B cell (primary cell): ENCODE results near the gene ETV2. TPM values are rescaled to one million over a fixed set of nuclear protein-coding genes. Genes with fewer than 3 reads are reported as not detected.

ENCODE experiments used
- ATAC-seq: fragments of 200-7000 bp; cut with Tn5 transposase; one replicate; pipeline ENCODE4 v1.10.0; 2021; ENCODE audit warnings: low read depth, mild to moderate bottlenecking, moderate number of reproducible peaks, moderate library complexity
- CTCF ChIA-PET: fragments of 350-600 bp; sonication (Branson Sonifier 250); formaldehyde crosslinking; loops from one replicate; lab custom pipeline; 2021; ENCODE audit warnings: antibody characterized with exemption, inconsistent platforms; lab: Charles Lee
- POLR2A ChIA-PET: fragments of 350-600 bp; sonication (Branson Sonifier 250); formaldehyde crosslinking; loops from one replicate; lab custom pipeline; 2021; ENCODE audit warnings: antibody characterized with exemption; lab: Charles Lee
- DNase-seq: peaks from one replicate; pipeline ENCODE4 v3.0.0; 2013
- H2AFZ ChIP-seq: 2 replicates; pipeline ENCODE4 v1.6.1; 2012; ENCODE audit warnings: mild to moderate bottlenecking, low read depth, low read length; ENCODE audit not compliant: insufficient read depth, poor library complexity, severe bottlenecking
- H3K27ac ChIP-seq, 2 donors: 1 replicate in 1 of 2; 2 replicates in 1 of 2; pipeline ENCODE4 v1.5.1; 2012 to 2013; ENCODE audit warnings: low read length in 2 of 2, mild to moderate bottlenecking in 2 of 2, moderate library complexity in 1 of 2
- H3K27me3 ChIP-seq, 4 experiments: fragments of 200-600 bp in 1 of 4; sonication (generic) in 1 of 4; replicated peaks in 1 of 4; 1 replicate in 2 of 4; 2 replicates in 2 of 4; pipeline versions ENCODE4 v1.6.1 to v1.7.0; 2013 to 2016; ENCODE audit warnings: low read length in 3 of 4, mild to moderate bottlenecking in 2 of 4, mixed read lengths in 1 of 4, moderate library complexity in 1 of 4; ENCODE audit not compliant: insufficient read depth in 4 of 4, control insufficient read depth in 3 of 4; ENCODE audit errors: control extremely low read depth in 1 of 4
- H3K36me3 ChIP-seq, 2 experiments: replicated peaks in 1 of 2; 1 replicate in 1 of 2; 2 replicates in 1 of 2; pipeline versions ENCODE4 v1.6.1 to v1.7.1; 2013; ENCODE audit warnings: low read length in 1 of 2; ENCODE audit not compliant: insufficient read depth in 2 of 2, control insufficient read depth in 1 of 2; ENCODE audit errors: control extremely low read depth in 1 of 2, extremely low read depth in 1 of 2
- H3K4me1 ChIP-seq, 2 donors: fragments of 200-600 bp in 1 of 2; sonication (generic) in 1 of 2; 1 replicate in 1 of 2; 2 replicates in 1 of 2; pipeline versions ENCODE4 v1.5.1 to v1.6.1; 2013 to 2017; ENCODE audit warnings: low read length in 2 of 2; ENCODE audit not compliant: control insufficient read depth in 2 of 2, insufficient read depth in 2 of 2
- H3K4me2 ChIP-seq: replicated peaks from 2 replicates; pipeline ENCODE3; 2012; ENCODE audit warnings: mild to moderate bottlenecking, low read depth, low read length; ENCODE audit not compliant: poor library complexity, severe bottlenecking
- H3K4me3 ChIP-seq, 5 experiments: fragments of 200-600 bp in 1 of 5; sonication (generic) in 1 of 5; 1 replicate in 3 of 5; 2 replicates in 2 of 5; pipeline versions ENCODE4 v1.5.1 to v1.7.0; 2011 to 2016; ENCODE audit warnings: low read length in 4 of 5, mild to moderate bottlenecking in 4 of 5, low read depth in 2 of 5, control low read depth in 1 of 5, moderate library complexity in 1 of 5; ENCODE audit not compliant: insufficient read depth in 1 of 5; ENCODE audit errors: control extremely low read depth in 1 of 5, extremely low read depth in 1 of 5
- H3K79me2 ChIP-seq: fragments of 200-600 bp; sonication (generic); one replicate; pipeline ENCODE4 v1.6.0; 2016; ENCODE audit warnings: low read length; ENCODE audit not compliant: control insufficient read depth, insufficient read depth
- H3K9ac ChIP-seq: fragments of 200-600 bp; sonication (generic); 2 replicates; pipeline ENCODE4 v1.6.1; 2017; ENCODE audit warnings: mild to moderate bottlenecking, low read length, moderate library complexity
- H3K9me3 ChIP-seq, 3 donors: one replicate each; pipeline versions ENCODE4 v1.6.1 to v1.7.1; 2013; ENCODE audit warnings: low read length in 2 of 3; ENCODE audit not compliant: control insufficient read depth in 2 of 3, insufficient read depth in 1 of 3; ENCODE audit errors: control extremely low read depth in 1 of 3
- H4K20me1 ChIP-seq: 2 replicates; pipeline ENCODE4 v1.6.0; 2012; ENCODE audit warnings: mild to moderate bottlenecking, low read length; ENCODE audit not compliant: insufficient read depth, control insufficient read depth, poor library complexity, severe bottlenecking
- H3K27ac Mint-ChIP-seq: one replicate; pipeline ENCODE4 v1.8.0; 2021; ENCODE audit warnings: mixed read lengths
- H3K27me3 Mint-ChIP-seq: one replicate; pipeline ENCODE4 v1.8.0; 2021; ENCODE audit warnings: mixed read lengths
- H3K4me1 Mint-ChIP-seq: one replicate; pipeline ENCODE4 v1.8.0; 2021; ENCODE audit warnings: mixed read lengths
- H3K4me3 Mint-ChIP-seq: one replicate; pipeline ENCODE4 v1.8.0; 2021; ENCODE audit warnings: mixed read lengths
- H3K9me3 Mint-ChIP-seq: one replicate; pipeline ENCODE4 v1.8.0; 2022; ENCODE audit warnings: mixed read lengths; ENCODE audit not compliant: insufficient read depth
- EZH2 ChIP-seq: IDR thresholded peaks from 2 replicates; pipeline ENCODE4 v1.6.1; 2012; ENCODE audit warnings: borderline replicate concordance, low read depth, mild to moderate bottlenecking, moderate library complexity, low read length; ENCODE audit not compliant: insufficient read depth, poor library complexity, severe bottlenecking
- WGBS: methylation state at CpG from one replicate; pipeline ENCODE4 v1.1.5; 2013; ENCODE audit warnings: missing lambda C conversion rate; ENCODE audit not compliant: insufficient coverage; 5-methylcytosine and 5-hydroxymethylcytosine counted together
- intact Hi-C: fragments of 100-400 bp; cut with micrococcal nuclease; formaldehyde crosslinking; loops from one replicate; pipeline ENCODE4 v1.10.0; 2022
- polyA plus RNA-seq: library from polyadenylated mRNA; depleted of rRNA; stranded (reverse); fragments of >200 nt; gene quantifications from 2 replicates; pipeline ENCODE4 v1.2.3, GENCODE V29; 2012
- total RNA-seq, 2 donors: library from RNA; stranded (reverse); fragments of 120-200 nt in 1 of 2; gene quantifications; 1 replicate in 1 of 2; 2 replicates in 1 of 2; pipeline versions ENCODE4 v1.2.3 to v1.2.4, GENCODE V29; 2013 to 2022
- TF ChIP-seq, protein P1 (sequence below): fragments of 200-600 bp; IDR thresholded peaks from one replicate; pipeline ENCODE4 v1.8.0; 2022; ENCODE audit warnings: antibody characterized with exemption, mild to moderate bottlenecking

The ETV2 gene
- total and polyA plus RNA-seq, 2 donors (not counting 1 experiment from before 2014, with no cell fraction given), result 0.42 to 0.49 TPM

- no peaks in the 10 kb centered on the region for H3K9me3 Mint-ChIP-seq
- H3K4me1 Mint-ChIP-seq, result no peaks in the 10 kb centered on the region
- H3K79me2 ChIP-seq, result peaks cover 4% of the 10 kb centered on the region
- H3K27me3 Mint-ChIP-seq, result no peaks in the 10 kb centered on the region
- no peak overlapping the region for H2AFZ ChIP-seq
- H3K9ac ChIP-seq, result no peak overlapping the region
- ChIA-PET CTCF (interaction anchor here (0.6 kb wide), 1 partner anchor 158 kb away, joined by 3 read pairs; no protein-coding TSS in a partner anchor), POLR2A (no interaction called here)
- H3K4me1 ChIP-seq, result no peaks in the 10 kb centered on the region
- no peak overlapping the region for H3K4me3 Mint-ChIP-seq
- TF ChIP-seq, protein P1, sequence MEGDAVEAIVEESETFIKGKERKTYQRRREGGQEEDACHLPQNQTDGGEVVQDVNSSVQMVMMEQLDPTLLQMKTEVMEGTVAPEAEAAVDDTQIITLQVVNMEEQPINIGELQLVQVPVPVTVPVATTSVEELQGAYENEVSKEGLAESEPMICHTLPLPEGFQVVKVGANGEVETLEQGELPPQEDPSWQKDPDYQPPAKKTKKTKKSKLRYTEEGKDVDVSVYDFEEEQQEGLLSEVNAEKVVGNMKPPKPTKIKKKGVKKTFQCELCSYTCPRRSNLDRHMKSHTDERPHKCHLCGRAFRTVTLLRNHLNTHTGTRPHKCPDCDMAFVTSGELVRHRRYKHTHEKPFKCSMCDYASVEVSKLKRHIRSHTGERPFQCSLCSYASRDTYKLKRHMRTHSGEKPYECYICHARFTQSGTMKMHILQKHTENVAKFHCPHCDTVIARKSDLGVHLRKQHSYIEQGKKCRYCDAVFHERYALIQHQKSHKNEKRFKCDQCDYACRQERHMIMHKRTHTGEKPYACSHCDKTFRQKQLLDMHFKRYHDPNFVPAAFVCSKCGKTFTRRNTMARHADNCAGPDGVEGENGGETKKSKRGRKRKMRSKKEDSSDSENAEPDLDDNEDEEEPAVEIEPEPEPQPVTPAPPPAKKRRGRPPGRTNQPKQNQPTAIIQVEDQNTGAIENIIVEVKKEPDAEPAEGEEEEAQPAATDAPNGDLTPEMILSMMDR, result no peak
- TF ChIP-seq EZH2, result no peak
- H4K20me1 ChIP-seq, result no peaks in the 10 kb centered on the region
- ATAC-seq, result no peak
- peaks cover 2 to 41% of the 10 kb centered on the region in 2 experiments for H3K36me3 ChIP-seq
- no peaks in the 10 kb centered on the region for H3K9me3 ChIP-seq
- no peaks in the 10 kb centered on the region for H3K27me3 ChIP-seq
- DNase-seq, result no peak
- no peak overlapping the region for H3K4me2 ChIP-seq
- H3K27ac ChIP-seq, result no peak overlapping the region
- no peak overlapping the region for H3K27ac Mint-ChIP-seq
- no peak overlapping the region for H3K4me3 ChIP-seq
- WGBS, result 96% methylated on average over 3 of the region's 3 CpGs
- intact Hi-C loops, result no loop called here
These were observed 22.4 kb downstream of the ETV2 start for GRCh38 chr19:35663981-35664380.

- POLR2A ChIA-PET, result no interaction called here
- CTCF ChIA-PET, result no interaction called here
- Histone ChIP-seq H2AFZ (no peak overlapping the region), H3K9ac (no peak overlapping the region), H3K9me3 (no peaks in the 10 kb centered on the region), H3K4me3 (no peak overlapping the region), H3K4me2 (no peak overlapping the region), H4K20me1 (no peaks in the 10 kb centered on the region), H3K27ac (no peak overlapping the region), H3K27me3 (peaks cover 0 to 8% (median 2%) of the 10 kb centered on the region in 4 experiments), H3K79me2 (peaks cover 4% of the 10 kb centered on the region), H3K4me1 (no peaks in the 10 kb centered on the region), H3K36me3 (peaks cover 0 to 32% of the 10 kb centered on the region in 2 experiments)
- 96% methylated on average over 24 of the region's 24 CpGs for WGBS
- intact Hi-C loops, result no loop called here
- Mint-ChIP-seq H3K9me3 (no peaks in the 10 kb centered on the region), H3K27ac (no peak overlapping the region), H3K4me3 (no peak overlapping the region), H3K27me3 (peaks cover 6% of the 10 kb centered on the region), H3K4me1 (no peaks in the 10 kb centered on the region)
- DNase-seq (no peak), ATAC-seq (no peak)
- TF ChIP-seq, protein P1, result no peak
- TF ChIP-seq EZH2, result no peak
These were observed 23.6 kb downstream of the ETV2 start for GRCh38 chr19:35665157-35665556.
